GM18907 (cell line): ENCODE measurements around the gene HDGFL2.

Experiments used
- ATAC-seq: cut with Tn5 transposase; IDR thresholded peaks from one replicate; pipeline ENCODE4 v1.9.1; 2021; ENCODE audit warnings: mild to moderate bottlenecking, moderate library complexity; ENCODE audit not compliant: unreplicated experiment

The HDGFL2 gene

DNA sequence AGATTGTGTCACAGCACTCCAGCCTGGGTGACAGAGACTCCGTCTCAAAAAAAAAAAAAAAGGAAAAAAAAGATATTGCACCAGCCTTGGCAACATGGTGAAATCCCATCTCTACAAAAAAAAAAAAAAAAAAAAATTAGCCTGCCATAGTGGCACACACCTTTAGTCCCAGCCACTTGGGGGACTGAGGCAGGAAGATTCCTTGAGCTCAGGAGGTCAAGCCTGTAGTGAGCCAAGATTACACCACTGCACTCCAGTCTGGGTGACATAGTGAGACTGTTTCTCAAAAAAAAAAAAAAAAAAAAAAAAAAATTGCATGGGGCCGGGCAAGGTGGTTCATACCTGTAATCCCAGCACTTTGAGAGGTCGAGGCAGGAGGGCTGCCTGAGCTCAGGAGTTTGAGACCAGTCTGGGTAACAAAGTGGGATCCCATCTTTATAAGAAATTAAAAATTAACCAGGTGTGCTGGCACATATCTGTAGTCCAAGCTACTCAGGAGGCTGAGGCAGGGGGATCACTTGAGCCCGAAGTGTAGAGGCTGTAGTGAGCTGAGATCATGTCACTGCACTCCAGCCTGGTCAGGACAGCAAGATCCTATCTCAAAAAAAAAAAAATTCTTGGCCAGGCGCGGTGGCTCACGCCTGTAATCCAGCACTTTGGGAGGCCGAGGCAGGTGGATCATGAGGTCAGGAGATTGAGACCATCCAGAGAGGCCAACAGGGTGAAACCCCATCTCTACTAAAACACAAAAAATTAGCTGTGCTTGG, 7.1 kb upstream of the HDGFL2 start:
- ATAC-seq = no peak

GRCh38 chr19:4467835-4468234, 4.3 kb upstream of the HDGFL2 start:
- no peak for ATAC-seq

DNA sequence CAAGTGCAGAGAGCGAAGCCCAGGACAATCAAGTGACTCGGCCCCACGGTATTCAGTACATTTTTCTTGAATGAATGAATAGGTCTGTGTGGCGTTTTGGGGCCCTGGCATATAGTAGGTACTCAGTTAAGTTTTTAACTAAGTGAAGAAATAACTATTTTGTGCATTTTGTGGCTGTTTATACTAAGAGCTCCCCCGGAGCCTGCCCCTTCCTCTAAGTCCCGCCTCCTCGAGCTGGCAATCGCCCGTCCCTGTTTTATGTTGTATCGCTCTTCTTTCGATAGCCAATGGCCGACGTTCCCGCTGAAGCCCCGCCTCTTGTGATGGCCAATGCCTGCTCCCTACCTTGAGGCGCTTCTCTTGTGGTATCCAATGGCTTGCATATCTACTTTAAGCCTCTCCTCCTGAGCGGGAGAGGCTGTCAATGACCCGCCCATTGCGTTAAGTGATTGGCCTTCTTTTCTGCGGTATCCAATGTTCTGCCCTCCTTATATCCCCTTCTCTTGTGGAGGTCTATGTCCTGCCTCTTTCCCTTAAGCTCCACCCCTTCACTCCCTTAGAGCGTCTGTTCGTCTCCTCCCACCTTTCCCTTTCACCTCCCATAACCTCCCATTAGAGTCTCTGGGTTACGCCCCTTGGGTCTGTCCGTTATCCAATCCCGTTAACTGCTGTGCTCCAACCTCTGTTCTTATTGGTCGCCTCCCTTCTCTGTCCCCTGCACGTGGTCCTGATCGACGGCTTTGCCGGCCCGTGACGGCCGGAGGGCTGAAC, 509 bp upstream of the HDGFL2 start:
- ATAC-seq = peak; percentile 88

GRCh38 chr19:4473011-4473762, 1.1 kb downstream of the HDGFL2 start:
- no peak for ATAC-seq

GRCh38 chr19:4473763-4474513, 1.8 kb downstream of the HDGFL2 start:
- ATAC-seq = no peak

DNA sequence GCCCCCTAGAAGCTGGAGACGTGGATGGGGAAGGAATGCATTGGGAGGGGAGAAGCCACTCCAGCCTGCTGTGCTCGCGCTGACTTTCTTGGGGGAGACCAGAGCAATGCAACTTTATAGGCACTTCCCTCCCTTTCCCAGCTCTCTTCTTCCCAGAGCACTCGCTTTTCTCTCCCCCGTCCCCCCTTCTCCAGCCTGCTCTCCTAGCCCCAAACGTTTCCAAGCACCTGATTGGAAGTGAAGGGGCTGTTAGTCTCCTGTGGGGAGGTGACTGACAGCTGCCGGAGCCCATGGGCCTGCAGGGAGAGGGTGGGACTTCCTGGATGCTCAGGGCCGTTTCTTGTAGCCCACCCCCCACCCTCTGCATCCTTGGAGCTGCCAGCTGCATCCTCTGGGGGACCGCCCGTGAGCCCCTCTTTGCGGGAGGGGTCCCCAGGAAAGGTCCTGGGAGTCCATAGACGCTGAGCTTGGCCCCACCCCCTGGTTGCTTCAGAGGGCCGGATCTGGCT, 2.5 kb downstream of the HDGFL2 start:
- no peak for ATAC-seq

- no peak for ATAC-seq
Observed at GRCh38 chr19:4477034-4477801, 5.1 kb downstream of the HDGFL2 start.

- ATAC-seq = no peak
Observed at GRCh38 chr19:4482721-4483364, 10.7 kb downstream of the HDGFL2 start.

GRCh38 chr19:4483385-4483784, 11.3 kb downstream of the HDGFL2 start:
- no peak for ATAC-seq

GRCh38 chr19:4487572-4487971, 15.5 kb downstream of the HDGFL2 start:
- no peak for ATAC-seq

GRCh38 chr19:4488496-4488895, 16.4 kb downstream of the HDGFL2 start:
- ATAC-seq = no peak

GRCh38 chr19:4491446-4491845, 19.3 kb downstream of the HDGFL2 start:
- no peak for ATAC-seq

DNA sequence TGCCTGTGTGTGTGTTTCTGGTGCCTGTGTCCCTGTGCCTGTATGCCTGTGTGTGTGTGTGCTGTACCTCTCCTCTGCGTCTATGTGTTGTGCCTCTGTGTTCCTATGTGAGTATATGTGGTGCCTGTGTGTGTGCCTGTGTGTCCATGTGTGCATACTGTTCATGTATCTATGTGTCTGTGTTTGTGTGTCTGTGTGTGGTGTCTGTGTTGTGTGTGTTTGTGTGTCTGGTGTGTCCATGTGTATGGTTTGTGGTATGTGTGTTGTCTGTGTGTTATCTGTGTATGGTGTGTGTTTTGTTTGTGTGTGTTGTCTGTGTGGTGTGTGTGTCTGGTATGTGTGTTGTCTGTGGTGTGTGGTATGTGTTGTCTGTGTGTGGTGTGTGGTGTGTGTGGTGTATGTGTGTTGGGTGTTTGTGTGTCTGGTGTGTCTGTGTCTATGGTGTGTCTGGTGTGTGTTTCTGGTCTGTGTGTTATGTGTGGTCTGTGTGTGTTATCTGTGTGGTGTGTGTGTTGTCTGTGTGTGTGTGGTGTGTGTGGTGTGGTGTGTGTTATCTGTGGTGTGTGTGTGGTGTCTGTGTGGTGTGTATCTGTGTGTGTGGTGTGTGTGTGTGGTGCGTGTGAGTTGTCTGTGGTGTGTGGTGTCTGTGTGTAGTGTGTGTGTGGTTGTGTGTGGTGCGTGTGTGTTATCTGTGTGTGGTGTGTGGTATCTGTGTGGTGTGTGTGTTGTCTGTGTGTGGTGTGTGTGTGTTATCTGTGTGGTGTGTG, 20.4 kb downstream of the HDGFL2 start:
- no peak for ATAC-seq

GRCh38 chr19:4493104-4493928, 21.2 kb downstream of the HDGFL2 start:
- ATAC-seq = no peak

DNA sequence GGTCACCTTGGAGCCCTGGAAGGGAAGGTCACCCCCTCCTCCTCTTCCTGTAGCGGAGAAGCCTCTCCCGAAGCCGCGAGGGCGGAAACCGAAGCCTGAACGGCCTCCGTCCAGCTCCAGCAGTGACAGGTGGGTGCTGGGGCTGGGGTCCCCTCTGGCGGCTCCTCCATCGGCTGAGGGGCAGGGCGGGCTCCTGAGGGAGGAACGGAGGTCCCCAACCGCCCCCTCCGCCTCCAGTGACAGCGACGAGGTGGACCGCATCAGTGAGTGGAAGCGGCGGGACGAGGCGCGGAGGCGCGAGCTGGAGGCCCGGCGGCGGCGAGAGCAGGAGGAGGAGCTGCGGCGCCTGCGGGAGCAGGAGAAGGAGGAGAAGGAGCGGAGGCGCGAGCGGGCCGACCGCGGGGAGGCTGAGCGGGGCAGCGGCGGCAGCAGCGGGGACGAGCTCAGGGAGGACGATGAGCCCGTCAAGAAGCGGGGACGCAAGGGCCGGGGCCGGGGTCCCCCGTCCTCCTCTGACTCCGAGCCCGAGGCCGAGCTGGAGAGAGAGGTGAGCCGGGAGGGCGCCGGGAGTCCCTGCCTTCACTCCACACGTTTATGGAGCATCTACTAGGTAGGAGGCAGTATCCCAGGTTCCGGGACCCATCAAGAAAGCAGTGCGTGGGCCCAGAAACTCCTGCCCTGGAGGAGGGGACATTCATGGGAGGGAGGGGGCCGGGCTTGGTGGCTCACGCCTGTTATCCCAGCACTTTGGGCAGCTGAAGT, 22.0 kb downstream of the HDGFL2 start:
- ATAC-seq = no peak

DNA sequence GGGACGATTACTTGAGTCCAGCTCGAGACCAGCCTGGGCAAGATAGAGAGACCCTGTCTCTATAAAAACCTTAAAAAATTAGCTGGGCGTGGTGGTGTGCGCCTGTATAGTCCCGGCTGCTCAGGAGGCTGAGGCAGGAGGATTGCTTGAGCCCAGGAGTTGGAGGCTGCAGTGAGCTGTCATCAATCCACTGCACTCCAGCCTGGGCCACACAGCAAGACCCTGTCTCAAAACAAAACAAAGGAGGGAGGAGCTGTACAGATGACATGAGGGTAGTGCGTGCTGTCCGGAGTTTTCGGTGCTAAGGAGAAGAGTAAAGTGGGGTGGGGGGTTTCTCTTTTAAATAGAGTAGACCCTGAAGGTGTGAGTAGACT, 22.6 kb downstream of the HDGFL2 start:
- no peak for ATAC-seq

GRCh38 chr19:4495471-4495870, 23.4 kb downstream of the HDGFL2 start:
- no peak for ATAC-seq
